Right lobe of liver (tissue), 6 donors: ENCODE data around the gene CDK8. TPM values are rescaled to one million over a fixed set of nuclear protein-coding genes. Genes with fewer than 3 reads are reported as not detected.

Experiments
- ATAC-seq, 4 donors: fragments of 200-7000 bp; cut with Tn5 transposase; one replicate each; pipeline ENCODE4 v1.9.1; 2020; ENCODE audit warnings: mild to moderate bottlenecking in 4 of 4, moderate library complexity in 4 of 4
- DNase-seq, 3 donors: peaks; one replicate each; pipeline ENCODE4 v3.0.0-alpha.2; 2020
- H3K27ac ChIP-seq, 3 donors: fragments of 200-600 bp; one replicate each; pipeline ENCODE4 v1.8.0; 2022
- H3K27me3 ChIP-seq, 2 donors: fragments of 200-600 bp; one replicate each; pipeline ENCODE4 v1.8.0; 2022
- H3K36me3 ChIP-seq, 4 donors: fragments of 200-600 bp; sonication (generic) in 1 of 4; one replicate each; pipeline versions ENCODE4 v1.5.1 to v1.8.0; 2017 to 2022; ENCODE audit warnings: control low read depth in 1 of 4
- H3K4me1 ChIP-seq, 4 donors: fragments of 200-600 bp; sonication (generic) in 1 of 4; one replicate each; pipeline versions ENCODE4 v1.5.1 to v1.8.0; 2017 to 2022; ENCODE audit warnings: control low read depth in 1 of 4
- H3K4me3 ChIP-seq, 3 donors: fragments of 200-600 bp; one replicate each; pipeline ENCODE4 v1.8.0; 2022
- H3K9me3 ChIP-seq, 4 donors: fragments of 200-600 bp; sonication (generic) in 1 of 4; one replicate each; pipeline versions ENCODE4 v1.5.1 to v1.8.0; 2017 to 2022; ENCODE audit warnings: control low read depth in 1 of 4
- POLR2A ChIP-seq: fragments of 450-650 bp; IDR thresholded peaks from one replicate; pipeline ENCODE4 v1.6.1; 2017; ENCODE audit warnings: antibody characterized with exemption, mild to moderate bottlenecking
- WGBS: methylation state at CpG from one replicate; pipeline ENCODE4 v1.1.6; 2018; ENCODE audit warnings: low coverage, low lambda C conversion rate; ENCODE audit not compliant: insufficient coverage; ENCODE audit errors: missing lambda C conversion rate; 5-methylcytosine and 5-hydroxymethylcytosine counted together
- intact Hi-C, 2 donors: fragments of 100-400 bp; cut with DNase I; formaldehyde crosslinking; loops; one replicate each; pipeline versions ENCODE4 v1.11.2 to v1.14.1; 2022
- small RNA-seq, 2 experiments: library from RNA; depleted of rRNA; stranded (forward); fragments of <200 nt; gene quantifications; one replicate each; pipeline ENCODE3, GENCODE V24; 2016
- total RNA-seq, 6 experiments: library from RNA; depleted of rRNA in 2 of 6; stranded (reverse); fragments of >200 nt in 2 of 6; fragmentation: NEBNext Ultra II Directional in 3 of 6; extraction: Animal tissue kit (Norgen Biotek cat#: 25700) in 3 of 6; gene quantifications; one replicate each; pipeline versions ENCODE4 v1.1.0 to v1.2.4, GENCODE V29; 2016 to 2023
- TF ChIP-seq, protein P1 (sequence below), 4 donors: fragments of 200-600 bp in 3 of 4; fragments of 450-650 bp in 1 of 4; IDR thresholded peaks; one replicate each; pipeline versions ENCODE4 v1.5.1 to v1.8.0; 2016 to 2022; ENCODE audit warnings: antibody characterized with exemption in 4 of 4, mild to moderate bottlenecking in 2 of 4
- donor health status: DM: no; HTN: yes; CAD: no.
- donor health status: DM: no; HTN: no; CAD: no.
- donor health status: DM: no; HTN: no; CAD: no.
- donor health status: DM: no; HTN: yes; CAD: no.
- donor health status: DM: no; HTN: yes; CAD: no.

CDK8 gene
- total RNA-seq, 6 experiments from 2014 or later = 6.2 to 10.5 (median 7.7) TPM

DNA sequence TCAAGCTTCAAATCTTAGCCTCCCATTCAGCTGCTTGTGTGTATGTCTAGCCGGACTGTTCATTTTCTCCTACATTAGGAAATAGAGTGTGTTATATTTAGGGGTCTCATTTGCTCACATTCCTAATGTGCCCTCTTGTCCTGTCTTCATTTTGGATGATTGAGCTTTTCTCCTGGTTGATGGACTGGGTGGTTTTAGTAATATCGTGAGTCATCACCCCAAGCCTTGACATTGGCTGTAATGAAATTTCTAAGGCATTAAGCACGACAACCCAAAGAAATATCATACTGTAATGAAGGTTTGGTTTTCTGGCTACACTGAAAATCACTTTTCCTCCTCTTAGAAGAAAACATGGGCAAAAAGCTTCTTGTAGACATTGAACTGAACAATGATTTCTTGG lies 192.8 kb downstream of the CDK8 start:
- Histone ChIP-seq H3K4me3 (no peak overlapping the region), H3K27me3 (no peaks in the 10 kb centered on the region), H3K9me3 (no peaks in the 10 kb centered on the region), H3K4me1 (no peaks in the 10 kb centered on the region), H3K36me3 (no peaks in the 10 kb centered on the region), H3K27ac (no peak overlapping the region)
- intact Hi-C loops = no loop called here
- 76% methylated on average over 3 of the region's 3 CpGs for WGBS
- ATAC-seq (no peak), DNase-seq (no peak)
- TF ChIP-seq, protein P1, sequence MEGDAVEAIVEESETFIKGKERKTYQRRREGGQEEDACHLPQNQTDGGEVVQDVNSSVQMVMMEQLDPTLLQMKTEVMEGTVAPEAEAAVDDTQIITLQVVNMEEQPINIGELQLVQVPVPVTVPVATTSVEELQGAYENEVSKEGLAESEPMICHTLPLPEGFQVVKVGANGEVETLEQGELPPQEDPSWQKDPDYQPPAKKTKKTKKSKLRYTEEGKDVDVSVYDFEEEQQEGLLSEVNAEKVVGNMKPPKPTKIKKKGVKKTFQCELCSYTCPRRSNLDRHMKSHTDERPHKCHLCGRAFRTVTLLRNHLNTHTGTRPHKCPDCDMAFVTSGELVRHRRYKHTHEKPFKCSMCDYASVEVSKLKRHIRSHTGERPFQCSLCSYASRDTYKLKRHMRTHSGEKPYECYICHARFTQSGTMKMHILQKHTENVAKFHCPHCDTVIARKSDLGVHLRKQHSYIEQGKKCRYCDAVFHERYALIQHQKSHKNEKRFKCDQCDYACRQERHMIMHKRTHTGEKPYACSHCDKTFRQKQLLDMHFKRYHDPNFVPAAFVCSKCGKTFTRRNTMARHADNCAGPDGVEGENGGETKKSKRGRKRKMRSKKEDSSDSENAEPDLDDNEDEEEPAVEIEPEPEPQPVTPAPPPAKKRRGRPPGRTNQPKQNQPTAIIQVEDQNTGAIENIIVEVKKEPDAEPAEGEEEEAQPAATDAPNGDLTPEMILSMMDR (IDR thresholded peaks at IDR 0.05) = no peak
- no peak for TF ChIP-seq POLR2A

DNA sequence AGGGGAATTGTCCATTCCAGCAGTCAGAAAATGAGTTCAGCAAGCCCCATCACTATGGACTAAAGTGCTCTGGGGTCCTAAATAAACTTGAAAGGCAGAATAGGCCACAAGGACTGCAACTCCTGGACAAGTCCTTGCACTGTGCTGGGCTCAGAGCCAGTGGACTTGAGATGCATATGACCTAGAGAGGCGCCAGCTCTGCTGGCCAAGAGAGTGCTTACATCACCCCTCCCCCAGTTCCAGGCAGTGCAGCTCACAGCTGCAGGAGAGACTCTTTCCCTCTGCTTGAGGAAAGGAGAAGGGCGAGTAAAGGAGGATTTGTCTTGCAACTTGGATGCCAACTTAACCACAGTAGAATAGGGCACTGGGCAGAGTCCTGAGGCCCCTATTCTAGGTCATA lies 194.1 kb downstream of the CDK8 start:
- ATAC-seq (no peak), DNase-seq (no peak)
- Histone ChIP-seq H3K36me3 (no peaks in the 10 kb centered on the region), H3K4me1 (no peaks in the 10 kb centered on the region), H3K27me3 (no peaks in the 10 kb centered on the region), H3K4me3 (no peak overlapping the region), H3K9me3 (no peaks in the 10 kb centered on the region), H3K27ac (no peak overlapping the region)
- WGBS = 63% methylated on average over 2 of the region's 2 CpGs
- intact Hi-C loops = no loop called here
- no peak for TF ChIP-seq POLR2A
- TF ChIP-seq, protein P1 (IDR thresholded peaks at IDR 0.05) = no peak

DNA sequence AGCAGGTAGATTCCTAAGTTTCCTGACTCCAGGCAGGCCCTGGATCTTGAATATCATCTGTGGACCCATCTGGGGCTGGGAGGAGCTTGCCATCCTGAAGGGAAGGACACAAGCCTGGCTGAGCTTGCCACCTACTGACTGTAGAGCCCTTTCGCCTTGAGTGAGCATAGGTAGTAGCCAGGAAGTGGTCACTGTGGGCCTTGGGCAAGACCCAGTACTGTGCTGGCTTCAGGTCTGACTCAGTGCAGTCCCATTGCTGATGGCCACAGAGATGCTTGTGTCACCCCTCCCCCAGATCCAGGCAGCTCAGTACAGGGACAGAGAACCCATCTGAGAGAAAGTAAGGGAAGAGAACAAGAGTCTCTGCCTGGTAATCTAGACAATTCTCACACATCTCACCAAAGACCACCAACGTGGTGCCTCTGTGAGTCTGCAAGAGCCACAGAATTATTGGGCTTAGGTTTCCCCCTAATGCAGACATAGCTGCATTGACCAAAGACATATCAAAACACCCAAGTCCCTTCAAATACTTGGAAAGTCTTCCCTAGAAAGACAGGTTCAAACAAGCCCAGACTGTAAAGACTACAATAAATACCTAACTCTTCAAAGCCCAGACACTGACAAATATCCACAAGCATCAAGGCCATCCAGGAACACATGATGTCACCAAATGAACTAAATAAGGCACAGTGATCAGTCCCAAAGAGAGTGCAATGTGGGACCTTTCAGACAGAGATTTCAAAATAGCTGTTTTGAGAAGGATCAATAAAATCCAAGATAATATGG lies 195.3 kb downstream of the CDK8 start:
- 0% methylated on average over 1 of the region's 2 CpGs for WGBS
- TF ChIP-seq, protein P1 (IDR thresholded peaks at IDR 0.05) = no peak
- TF ChIP-seq POLR2A = no peak
- no peak for ATAC-seq
- DNase-seq = no peak
- H3K27ac ChIP-seq = no peak overlapping the region
- no peaks in the 10 kb centered on the region for H3K4me1 ChIP-seq
- no peaks in the 10 kb centered on the region for H3K27me3 ChIP-seq
- no peaks in the 10 kb centered on the region for H3K36me3 ChIP-seq
- no peaks in the 10 kb centered on the region for H3K9me3 ChIP-seq
- intact Hi-C loops = no loop called here
- H3K4me3 ChIP-seq = no peak overlapping the region

Small RNAs within 50 kb of the gene (small RNA-seq; reads per million reads assigned to genes)
- gene RF02271 = 0 reads per million in 2 experiments

Other genes with a start within 250 kb of the CDK8 start
- gene SHISA2, start 202.1 kb upstream of the CDK8 start, total RNA-seq = under 1 TPM in 2 of 6 experiments, not detected in 4; 0.07 to 0.12 TPM
- gene RNF6, start 31.8 kb upstream of the CDK8 start, total RNA-seq = 10 to 100 TPM in 5 of 6 experiments, 1 to 10 TPM in 1; 8.2 to 17.3 (median 11.3) TPM